ENCODE results near the gene SLC29A2.

The SLC29A2 gene

DNA sequence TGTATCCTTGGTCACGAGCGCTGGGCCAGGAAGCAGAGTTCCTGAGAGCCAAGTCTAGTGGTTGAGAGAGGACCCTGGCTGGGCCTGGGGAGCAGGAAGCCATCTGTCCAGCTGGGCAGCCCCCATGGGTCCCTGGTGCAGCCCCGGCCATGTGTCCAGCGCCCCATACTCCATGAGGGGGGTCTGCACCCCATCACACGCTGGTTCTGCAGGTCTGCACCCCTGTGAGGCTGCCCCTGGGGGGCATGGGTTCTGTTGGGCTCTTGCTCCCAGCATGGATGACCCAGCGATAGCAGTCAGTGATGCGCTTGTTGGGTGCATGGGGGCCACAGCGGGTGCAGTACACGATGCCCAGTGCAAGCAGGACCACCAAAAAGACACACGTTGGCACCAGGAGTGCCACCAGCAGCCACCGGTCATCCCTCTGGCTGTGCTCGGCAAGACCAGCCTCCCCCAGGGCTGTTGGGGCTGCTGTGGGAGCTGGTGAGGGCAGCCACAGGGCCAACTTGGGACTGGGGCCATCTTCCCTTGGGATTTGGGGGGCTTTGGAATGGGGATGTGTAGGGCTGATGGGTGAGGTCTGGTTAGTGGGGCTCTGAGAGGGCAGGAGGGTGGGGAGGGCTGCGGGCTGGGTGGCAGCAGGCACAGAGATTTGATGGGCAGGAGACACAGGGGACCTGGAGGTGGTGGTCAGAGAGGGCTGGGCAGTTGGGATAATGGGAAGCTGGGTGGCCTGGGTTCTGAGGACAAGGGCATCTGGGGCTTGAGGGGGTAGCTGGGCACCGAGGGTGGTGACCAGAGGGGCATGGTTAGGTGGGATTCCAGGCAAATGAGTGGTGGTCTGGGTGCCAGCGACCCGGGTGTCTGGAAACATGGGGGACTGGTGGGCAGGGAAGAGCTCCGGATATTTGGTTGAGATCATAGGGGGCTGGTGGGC, 56.7 kb downstream of the SLC29A2 start:
- in situ Hi-C loops (cut with HindIII; ENCODE audit: low pct_unique_long_range_greater_than_20kb, low sequenced_read_pairs), result no loop called here
- no peak for DNase-seq (ENCODE audit: low read depth in 1 of 2, low spot score in 1 of 2)
- no peak for TF ChIP-seq JUND (IDR thresholded peaks at IDR 0.05; ENCODE audit: low read depth)

DNA sequence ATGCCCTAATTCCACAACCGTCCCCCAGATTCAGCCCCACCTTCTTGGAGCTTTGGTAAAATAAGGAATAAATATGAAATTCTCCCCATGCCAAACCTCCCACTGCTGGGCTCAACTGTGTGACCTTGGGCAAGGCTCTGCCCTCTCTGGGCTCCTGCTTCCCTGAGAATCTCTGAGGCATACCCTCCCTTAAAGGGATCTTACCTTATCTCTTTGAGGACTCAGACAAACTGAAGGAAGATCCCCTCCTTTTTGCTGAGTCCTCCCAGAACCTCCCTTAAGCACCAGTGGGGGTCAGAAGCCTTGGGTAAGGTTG, 57.4 kb downstream of the SLC29A2 start:
- TF ChIP-seq JUND (IDR thresholded peaks at IDR 0.05; ENCODE audit: low read depth), result no peak
- DNase-seq (ENCODE audit: low read depth in 1 of 2, low spot score in 1 of 2), result no peak
- in situ Hi-C loops (cut with HindIII; ENCODE audit: low pct_unique_long_range_greater_than_20kb, low sequenced_read_pairs), result no loop called here

DNA sequence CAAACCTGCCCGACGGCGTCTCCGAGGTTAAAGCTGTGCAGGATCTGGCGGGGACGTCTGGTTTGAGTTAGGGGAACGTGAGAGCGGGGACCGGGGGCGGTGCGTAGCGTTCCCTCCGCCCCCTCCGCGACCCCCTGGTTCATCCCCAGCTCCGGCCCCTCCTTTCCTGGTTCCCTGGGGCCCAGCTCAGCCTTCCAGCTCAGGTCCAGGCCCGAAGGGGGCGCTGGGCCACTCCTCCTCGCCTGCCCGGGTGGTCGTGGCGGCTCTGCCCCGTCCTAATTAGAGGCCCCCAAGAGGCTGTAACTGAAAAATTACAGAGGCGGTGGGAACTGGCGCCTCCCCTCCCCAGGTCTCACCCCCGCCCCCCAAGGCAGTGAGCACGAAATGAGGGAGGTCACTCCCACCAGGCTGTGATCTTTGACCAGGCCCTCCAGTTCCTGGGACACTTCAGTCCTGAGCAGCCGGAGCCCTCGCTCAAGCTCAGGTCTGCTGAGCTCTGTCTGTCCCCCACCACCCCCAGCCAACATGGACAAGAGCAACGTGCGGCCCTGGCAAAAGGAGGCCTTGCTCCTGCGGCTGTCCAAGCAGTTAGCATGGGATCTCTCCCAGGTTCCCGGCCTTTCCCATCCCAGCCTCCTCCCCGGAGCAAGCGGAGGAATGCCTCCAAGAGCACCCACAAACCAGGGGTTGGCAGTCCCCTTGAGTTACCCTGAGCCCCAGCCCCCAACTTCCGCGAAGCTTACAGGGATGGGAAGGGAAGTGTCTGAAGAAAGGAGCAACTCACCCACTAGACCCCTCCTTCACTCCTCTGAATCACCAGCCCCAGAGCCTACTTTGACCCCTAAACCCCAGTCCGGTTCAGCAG, 58.0 kb downstream of the SLC29A2 start:
- no peak for DNase-seq (ENCODE audit: low read depth in 1 of 2, low spot score in 1 of 2)
- in situ Hi-C loops (cut with HindIII; ENCODE audit: low pct_unique_long_range_greater_than_20kb, low sequenced_read_pairs), result no loop called here
- no peak for TF ChIP-seq JUND (IDR thresholded peaks at IDR 0.05; ENCODE audit: low read depth)

DNA sequence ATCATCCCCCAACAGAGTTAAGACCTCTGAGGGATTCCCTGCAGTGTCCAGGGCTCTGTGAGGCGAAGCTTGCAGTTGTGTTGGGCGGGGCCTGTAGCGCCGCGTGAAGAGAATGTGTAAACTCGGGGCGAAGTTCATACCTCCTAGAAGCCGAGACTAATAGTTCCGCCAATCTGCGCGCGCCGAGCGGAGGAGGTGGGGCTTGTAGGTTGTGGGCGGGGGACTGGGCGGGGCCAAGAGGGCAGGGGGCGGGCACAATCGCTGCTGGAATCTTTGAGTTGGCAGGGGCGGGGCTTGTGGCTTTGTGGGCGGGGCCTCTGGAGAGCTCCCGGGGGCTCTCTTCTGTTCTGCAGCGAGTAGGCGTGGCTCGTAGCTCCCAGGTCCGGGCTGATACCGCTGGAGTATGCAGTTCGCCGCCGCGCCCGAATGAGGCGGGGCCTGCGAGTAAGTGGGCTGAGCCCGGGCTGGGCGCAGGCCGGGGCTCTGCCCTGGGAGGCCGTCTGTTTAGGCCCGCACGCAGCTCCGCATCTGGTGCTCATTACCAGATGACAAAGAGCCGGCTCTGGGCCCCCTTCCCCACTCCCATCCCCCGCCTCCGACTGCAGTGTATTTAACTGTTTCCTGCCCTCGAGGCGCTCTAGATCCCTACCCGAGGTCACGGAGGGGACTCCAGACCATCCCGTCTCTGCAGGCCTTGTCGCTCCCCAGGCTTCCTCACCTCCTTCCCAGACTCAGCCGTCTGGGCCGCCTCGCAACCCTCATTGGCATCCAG, 58.8 kb downstream of the SLC29A2 start:
- DNase-seq (ENCODE audit: low read depth in 1 of 2, low spot score in 1 of 2), result peak; percentile 88 to 95
- in situ Hi-C loops (cut with HindIII; ENCODE audit: low pct_unique_long_range_greater_than_20kb, low sequenced_read_pairs), result no loop called here
- TF ChIP-seq JUND (IDR thresholded peaks at IDR 0.05; ENCODE audit: low read depth), result no peak
